ENCODE data around the gene RAB37. TPM values are rescaled to one million over a fixed set of nuclear protein-coding genes. Genes with fewer than 3 reads are reported as not detected.

Gene RAB37
- total and polyA plus RNA-seq, 2 of the 13 experiments (the other 11 are each of a cell fraction or from before 2014, with no cell fraction given), result 0.91 to 3.7 TPM

- no peak for TF ChIP-seq ZNF276 (CRISPR knock-in tag; IDR thresholded peaks at IDR 0.05; ENCODE audit: low read depth)
- TF ChIP-seq KAT2B (IDR thresholded peaks at IDR 0.05; ENCODE audit: borderline replicate concordance, low read depth, low read length), result no peak
- no peak for TF ChIP-seq MAF1 (CRISPR knock-in tag; IDR thresholded peaks at IDR 0.05; ENCODE audit: borderline replicate concordance)
- TF ChIP-seq POLR2G (IDR thresholded peaks at IDR 0.05; ENCODE audit: low read depth, low read length), result no peak; the same call in 1 of the 2 replicates
- no peak for TF ChIP-seq ZNF142 (CRISPR knock-in tag; IDR thresholded peaks at IDR 0.05)
- TF ChIP-seq SUZ12 (IDR thresholded peaks at IDR 0.05; ENCODE audit: low read depth, low read length), result no peak
- TF ChIP-seq ZNF792 (CRISPR knock-in tag; IDR thresholded peaks at IDR 0.05), result no peak; the same call in 1 of the 2 replicates
- peak; percentile 92 for TF ChIP-seq SP5 (CRISPR knock-in tag; IDR thresholded peaks at IDR 0.05; ENCODE audit: borderline replicate concordance, low read depth)
- no peak for TF ChIP-seq HHEX (CRISPR knock-in tag; IDR thresholded peaks at IDR 0.05)
- no peak for TF ChIP-seq NFYB (CRISPR knock-in tag; IDR thresholded peaks at IDR 0.05)
- no peak; the same call in 1 of the 2 replicates for TF ChIP-seq SP4 (CRISPR knock-in tag; IDR thresholded peaks at IDR 0.05)
- TF ChIP-seq PAF1 (CRISPR knock-in tag; IDR thresholded peaks at IDR 0.05), result no peak
- no peak for TF ChIP-seq ZNF512 (CRISPR knock-in tag; IDR thresholded peaks at IDR 0.05)
- peak; percentile 67 for TF ChIP-seq NCOA2 (CRISPR knock-in tag; IDR thresholded peaks at IDR 0.05)
- TF ChIP-seq ZBTB14 (CRISPR knock-in tag; IDR thresholded peaks at IDR 0.05), result no peak
- peak; percentile 79 for TF ChIP-seq THRA (CRISPR knock-in tag; IDR thresholded peaks at IDR 0.05; ENCODE audit: borderline replicate concordance)
- TF ChIP-seq PAWR (CRISPR knock-in tag; IDR thresholded peaks at IDR 0.05; ENCODE audit: borderline replicate concordance), result no peak
These were observed 1.3 kb downstream of the RAB37 start (continued) for GRCh38 chr17:74738051-74738996.

Measured in HepG2 (cell line).